Keratinocyte (primary cell): Measurements from ENCODE around the gene L3MBTL4. TPM values are rescaled to one million over a fixed set of nuclear protein-coding genes. Genes with fewer than 3 reads are reported as not detected.

ENCODE experiments used
- DNase-seq: peaks from one replicate; pipeline ENCODE4 v3.0.0-alpha.2; 2011; ENCODE audit warnings: low read depth, missing footprints, low spot score
- FAIRE-seq: peaks from 2 replicates; lab custom pipeline; 2011; peaks lifted over from hg19 to GRCh38; lab: Jason Lieb, UNC
- H2AFZ ChIP-seq: 2 replicates; pipeline ENCODE4 v1.6.0; 2012; ENCODE audit warnings: low read length, control low read depth, inconsistent platforms; ENCODE audit not compliant: control insufficient read depth
- H3K27ac ChIP-seq: 2 replicates; pipeline ENCODE4 v1.5.1; 2011; ENCODE audit warnings: low read length; ENCODE audit not compliant: control insufficient read depth, insufficient read depth
- H3K27me3 ChIP-seq: 3 replicates; pipeline ENCODE4 v1.6.0; 2011; ENCODE audit warnings: low read length; ENCODE audit not compliant: control insufficient read depth, insufficient read depth; ENCODE audit errors: extremely low read depth
- H3K36me3 ChIP-seq, 2 experiments: 2 replicates in 1 of 2; 3 replicates in 1 of 2; pipeline ENCODE4 v1.5.1; 2011; ENCODE audit warnings: low read length in 2 of 2, mild to moderate bottlenecking in 1 of 2; ENCODE audit not compliant: control insufficient read depth in 2 of 2, insufficient read depth in 2 of 2; ENCODE audit errors: extremely low read depth in 1 of 2
- H3K4me1 ChIP-seq: 3 replicates; pipeline ENCODE4 v1.5.1; 2011; ENCODE audit warnings: low read length; ENCODE audit not compliant: control insufficient read depth, insufficient read depth; ENCODE audit errors: extremely low read depth
- H3K4me2 ChIP-seq: 3 replicates; pipeline ENCODE4 v1.6.0; 2011; ENCODE audit warnings: low read depth, low read length; ENCODE audit not compliant: control insufficient read depth, insufficient read depth; ENCODE audit errors: extremely low read depth
- H3K4me3 ChIP-seq, 3 experiments: fragments of 200-600 bp in 1 of 3; sonication (generic) in 1 of 3; 2 replicates in 2 of 3; 3 replicates in 1 of 3; pipeline ENCODE4 v1.5.1; 2011 to 2016; ENCODE audit warnings: low read length in 3 of 3, mild to moderate bottlenecking in 3 of 3, control low read depth in 2 of 3, inconsistent platforms in 1 of 3, low read depth in 1 of 3, mixed read lengths in 1 of 3, mixed run types in 1 of 3, moderate library complexity in 1 of 3; ENCODE audit not compliant: control insufficient read depth in 2 of 3, insufficient read depth in 2 of 3; ENCODE audit errors: extremely low read depth in 1 of 3
- H3K79me2 ChIP-seq: 2 replicates; pipeline ENCODE4 v1.6.0; 2012; ENCODE audit warnings: low read length; ENCODE audit not compliant: control insufficient read depth, insufficient read depth
- H3K9ac ChIP-seq: 3 replicates; pipeline ENCODE4 v1.6.0; 2011; ENCODE audit warnings: low read length; ENCODE audit not compliant: control insufficient read depth, insufficient read depth; ENCODE audit errors: extremely low read depth
- H3K9me1 ChIP-seq: 3 replicates; pipeline ENCODE4 v1.6.0; 2011; ENCODE audit warnings: low read length; ENCODE audit not compliant: control insufficient read depth, insufficient read depth; ENCODE audit errors: extremely low read depth
- H3K9me3 ChIP-seq: 2 replicates; pipeline ENCODE4 v1.5.1; 2012; ENCODE audit warnings: low read depth, low read length; ENCODE audit not compliant: control insufficient read depth
- H4K20me1 ChIP-seq: 3 replicates; pipeline ENCODE4 v1.6.0; 2011; ENCODE audit warnings: low read length; ENCODE audit not compliant: control insufficient read depth, insufficient read depth; ENCODE audit errors: extremely low read depth
- CTCF ChIP-seq, 3 experiments: IDR thresholded peaks in 1 of 3; conservative IDR thresholded peaks in 1 of 3; optimal IDR thresholded peaks in 1 of 3; 2 replicates in 2 of 3; 3 replicates in 1 of 3; pipeline versions ENCODE3 to v1.5.1; 2011; ENCODE audit warnings: low read length in 3 of 3, mild to moderate bottlenecking in 3 of 3, moderate library complexity in 2 of 3, control low read depth in 1 of 3, inconsistent platforms in 1 of 3; ENCODE audit not compliant: insufficient read depth in 2 of 3; ENCODE audit errors: extremely low read depth in 1 of 3
- EZH2 ChIP-seq: IDR thresholded peaks from one replicate; pipeline ENCODE4 v1.6.1; 2012; ENCODE audit warnings: inconsistent platforms, mild to moderate bottlenecking, low read length, moderate library complexity
- dilution Hi-C: fragments of 300-500 bp; cut with MboI; formaldehyde crosslinking; loops from one replicate; pipeline ENCODE4 v1.7.0; 2020; ENCODE audit warnings: low sequenced_read_pairs; ENCODE audit not compliant: extremely low pct_ligation_motif_present
- polyA plus RNA-seq, 5 experiments: library from polyadenylated mRNA; depleted of rRNA in 3 of 5; stranded (reverse) in 3 of 5; stranded (forward) in 1 of 5; unstranded in 1 of 5; fragments of >200 nt; gene quantifications; 1 replicate in 1 of 5; 2 replicates in 3 of 5; 3 replicates in 1 of 5; pipeline versions ENCODE4 v1.2.1 to v1.2.3, GENCODE V29; 2011 to 2012; ENCODE audit warnings: missing spikeins in 2 of 5, low read depth in 1 of 5, low replicate concordance in 1 of 5

L3MBTL4 gene
- polyA plus RNA-seq, 1 donor (not counting 4 experiments of a cell fraction or from before 2014, with no cell fraction given) = 0.17 TPM

GRCh38 chr18:6039055-6039454 is 375.7 kb downstream of the L3MBTL4 start:
- no peaks in the 10 kb centered on the region for H3K4me1 ChIP-seq
- no peaks in the 10 kb centered on the region for H3K36me3 ChIP-seq
- dilution Hi-C loops = no loop called here
- H3K4me2 ChIP-seq = no peak overlapping the region
- H3K4me3 ChIP-seq = no peak overlapping the region
- no peak overlapping the region for H3K27ac ChIP-seq
- H2AFZ ChIP-seq = no peak overlapping the region
- no peaks in the 10 kb centered on the region for H3K79me2 ChIP-seq
- no peaks in the 10 kb centered on the region for H3K9me1 ChIP-seq
- H3K9ac ChIP-seq = no peak overlapping the region
- H3K27me3 ChIP-seq = no peaks in the 10 kb centered on the region
- no peaks in the 10 kb centered on the region for H3K9me3 ChIP-seq
- TF ChIP-seq EZH2 (no peak), CTCF (optimal IDR thresholded peaks at IDR 0.05 in 1 of 3, IDR thresholded peaks at IDR 0.05 in 1 of 3, conservative IDR thresholded peaks at IDR 0.05 in 1 of 3; ENCODE audit: extremely low read depth in 1 of 3, insufficient read depth in 2 of 3, low read length in 3 of 3) (no peak)
- DNase-seq (no peak), FAIRE-seq (no peak)
- no peaks in the 10 kb centered on the region for H4K20me1 ChIP-seq

GRCh38 chr18:6031442-6031841 is 383.3 kb downstream of the L3MBTL4 start:
- dilution Hi-C loops = no loop called here
- Histone ChIP-seq H3K36me3 (no peaks in the 10 kb centered on the region), H3K27me3 (no peaks in the 10 kb centered on the region), H3K9ac (no peak overlapping the region), H3K4me1 (no peaks in the 10 kb centered on the region), H3K9me3 (no peaks in the 10 kb centered on the region), H3K9me1 (no peaks in the 10 kb centered on the region), H2AFZ (no peak overlapping the region), H3K27ac (no peak overlapping the region), H3K4me3 (no peak overlapping the region), H4K20me1 (no peaks in the 10 kb centered on the region), H3K4me2 (no peak overlapping the region), H3K79me2 (no peaks in the 10 kb centered on the region)
- no peak for TF ChIP-seq CTCF (optimal IDR thresholded peaks at IDR 0.05 in 1 of 3, IDR thresholded peaks at IDR 0.05 in 1 of 3, conservative IDR thresholded peaks at IDR 0.05 in 1 of 3; ENCODE audit: extremely low read depth in 1 of 3, insufficient read depth in 2 of 3, low read length in 3 of 3)
- TF ChIP-seq EZH2 = no peak
- FAIRE-seq (no peak), DNase-seq (no peak)
